Liver (tissue), 9 donors: ENCODE measurements around the gene DCDC2B. TPM values are rescaled to one million over a fixed set of nuclear protein-coding genes. Genes with fewer than 3 reads are reported as not detected.

ENCODE experiments used
- DNase-seq: peaks from one replicate; pipeline ENCODE4 v3.0.0-alpha.2; 2017; ENCODE audit warnings: low spot score
- H3K27ac ChIP-seq, 2 donors: one replicate each; pipeline ENCODE4 v1.7.0; 2013; ENCODE audit warnings: inconsistent platforms in 2 of 2, low read length in 2 of 2, control low read depth in 1 of 2, low read depth in 1 of 2, mild to moderate bottlenecking in 1 of 2
- H3K27me3 ChIP-seq, 4 donors: one replicate each; pipeline versions ENCODE4 v1.6.1 to v1.7.0; 2013; ENCODE audit warnings: low read length in 3 of 4, inconsistent platforms in 1 of 4, mild to moderate bottlenecking in 1 of 4, moderate library complexity in 1 of 4; ENCODE audit not compliant: control insufficient read depth in 4 of 4, insufficient read depth in 4 of 4
- H3K36me3 ChIP-seq, 4 donors: one replicate each; pipeline versions ENCODE4 v1.6.1 to v1.7.0; 2013; ENCODE audit warnings: low read length in 3 of 4, mild to moderate bottlenecking in 3 of 4, low read depth in 1 of 4, moderate library complexity in 1 of 4; ENCODE audit not compliant: control insufficient read depth in 4 of 4, insufficient read depth in 3 of 4
- H3K4me1 ChIP-seq, 4 donors: one replicate each; pipeline versions ENCODE4 v1.6.1 to v1.7.0; 2013; ENCODE audit warnings: low read length in 3 of 4, mild to moderate bottlenecking in 3 of 4, moderate library complexity in 1 of 4; ENCODE audit not compliant: control insufficient read depth in 4 of 4, insufficient read depth in 4 of 4
- H3K4me3 ChIP-seq, 3 donors: one replicate each; pipeline versions ENCODE4 v1.6.1 to v1.7.0; 2013; ENCODE audit warnings: low read length in 3 of 3, control low read depth in 1 of 3, low read depth in 1 of 3, mild to moderate bottlenecking in 1 of 3
- H3K9ac ChIP-seq, 2 donors: one replicate each; pipeline ENCODE4 v1.7.0; 2013; ENCODE audit warnings: low read length in 2 of 2, mild to moderate bottlenecking in 2 of 2, moderate library complexity in 2 of 2, control low read depth in 1 of 2, low read depth in 1 of 2
- H3K9me3 ChIP-seq, 4 donors: one replicate each; pipeline versions ENCODE4 v1.6.1 to v1.7.0; 2013; ENCODE audit warnings: low read length in 3 of 4; ENCODE audit not compliant: control insufficient read depth in 4 of 4
- EGR1 ChIP-seq, 2 donors: IDR thresholded peaks; 2 replicates each; pipeline ENCODE4 v1.6.1; 2016 to 2018; ENCODE audit warnings: antibody characterized with exemption in 2 of 2, low read depth in 2 of 2
- FOXA1 ChIP-seq: IDR thresholded peaks from 2 replicates; pipeline ENCODE4 v1.6.1; 2016; ENCODE audit warnings: antibody characterized with exemption
- FOXA2 ChIP-seq: IDR thresholded peaks from 2 replicates; pipeline ENCODE4 v1.6.1; 2016; ENCODE audit warnings: antibody characterized with exemption
- GABPA ChIP-seq, 2 donors: IDR thresholded peaks in 1 of 2; conservative IDR thresholded peaks in 1 of 2; 2 replicates each; pipeline ENCODE4 v1.6.1; 2016; ENCODE audit warnings: antibody characterized with exemption in 2 of 2, mild to moderate bottlenecking in 1 of 2, moderate library complexity in 1 of 2
- HNF4A ChIP-seq, 2 donors: conservative IDR thresholded peaks; 2 replicates each; pipeline ENCODE4 v1.6.1; 2016; ENCODE audit warnings: antibody characterized with exemption in 2 of 2, mild to moderate bottlenecking in 2 of 2
- HNF4G ChIP-seq: IDR thresholded peaks from 2 replicates; pipeline ENCODE4 v1.6.1; 2016; ENCODE audit warnings: antibody characterized with exemption
- JUND ChIP-seq, 2 donors: IDR thresholded peaks; 2 replicates each; pipeline ENCODE4 v1.6.1; 2016; ENCODE audit warnings: antibody characterized with exemption in 2 of 2
- NR2F2 ChIP-seq: IDR thresholded peaks from 2 replicates; pipeline ENCODE4 v1.6.1; 2016; ENCODE audit warnings: antibody characterized with exemption
- RAD21 ChIP-seq, 2 donors: IDR thresholded peaks; 2 replicates each; pipeline ENCODE4 v1.6.1; 2016; ENCODE audit warnings: antibody characterized with exemption in 2 of 2, mild to moderate bottlenecking in 2 of 2
- RXRA ChIP-seq, 2 donors: IDR thresholded peaks; 2 replicates each; pipeline ENCODE4 v1.6.1; 2017 to 2018; ENCODE audit warnings: antibody characterized with exemption in 2 of 2, mild to moderate bottlenecking in 1 of 2
- SP1 ChIP-seq: IDR thresholded peaks from 2 replicates; pipeline ENCODE4 v1.6.1; 2018; ENCODE audit warnings: antibody characterized with exemption, mild to moderate bottlenecking
- TAF1 ChIP-seq: conservative IDR thresholded peaks from 2 replicates; pipeline ENCODE4 v1.6.1; 2016; ENCODE audit warnings: antibody characterized with exemption, mild to moderate bottlenecking
- YY1 ChIP-seq: IDR thresholded peaks from 2 replicates; pipeline ENCODE4 v1.6.1; 2016; ENCODE audit warnings: antibody characterized with exemption, mild to moderate bottlenecking
- WGBS: extraction: QIAGEN DNeasy Blood & Tissue Kit; methylation state at CpG from one replicate; pipeline ENCODE4 v1.1.7; 2013; 5-methylcytosine and 5-hydroxymethylcytosine counted together
- polyA plus RNA-seq, 2 donors: library from polyadenylated mRNA; stranded (reverse) in 1 of 2; unstranded in 1 of 2; fragments of 200-250 nt in 1 of 2; fragments of >200 nt in 1 of 2; fragmentation: Nextera tagmentation in 1 of 2; extraction: Ambion mirVana in 1 of 2; gene quantifications; one replicate each; pipeline versions ENCODE4 v1.2.1 to v1.2.3, GENCODE V29; 2013 to 2015
- total RNA-seq, 2 donors: library from RNA; depleted of rRNA; stranded (reverse); fragments of >200 nt; gene quantifications; one replicate each; pipeline ENCODE4 v1.2.3, GENCODE V29; 2014
- TF ChIP-seq, protein P1 (sequence below): IDR thresholded peaks from 2 replicates; pipeline ENCODE4 v1.6.1; 2016; ENCODE audit warnings: antibody characterized with exemption
- TF ChIP-seq, protein P2 (sequence below): IDR thresholded peaks from 2 replicates; pipeline ENCODE4 v1.6.1; 2016; ENCODE audit warnings: antibody characterized with exemption
- TF ChIP-seq, protein P3 (sequence below): IDR thresholded peaks from 2 replicates; pipeline ENCODE4 v1.6.1; 2016; ENCODE audit warnings: antibody characterized with exemption
- TF ChIP-seq, protein P4 (sequence below): IDR thresholded peaks from 2 replicates; pipeline ENCODE4 v1.6.1; 2016; ENCODE audit warnings: antibody characterized with exemption, mild to moderate bottlenecking
- TF ChIP-seq, protein P5 (sequence below): fragments of 150-350 bp; IDR thresholded peaks from 2 replicates; pipeline ENCODE4 v1.5.1; 2017; ENCODE audit warnings: improper control_type of control experiment, low read depth, low read length; ENCODE audit not compliant: missing input control
- donor health status: healthy.
- donor health status: healthy.
- donor health status: healthy.
- donor health status: healthy.
- donor health status: healthy.

DCDC2B gene
- total and polyA plus RNA-seq, 4 donors = 0.08 TPM; not detected in 3

DNA sequence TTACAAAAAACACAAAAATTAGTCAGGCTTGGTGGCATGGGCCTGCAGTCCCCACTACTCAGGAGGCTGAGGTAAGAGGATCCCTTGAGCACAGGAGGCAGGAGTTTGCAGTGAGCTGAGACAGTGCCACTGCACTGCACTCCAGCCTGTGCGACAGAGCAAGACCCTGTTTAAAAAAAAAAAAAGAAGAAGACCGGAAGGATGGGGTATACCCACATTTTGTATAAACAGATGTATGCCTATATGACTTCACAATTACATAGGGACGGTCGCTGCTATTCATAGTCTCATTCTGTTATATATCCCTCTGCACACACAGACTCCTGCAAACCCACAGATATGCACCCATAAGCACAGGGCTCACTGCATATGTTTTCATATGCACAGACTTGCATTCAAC is 54.9 kb downstream of the DCDC2B start:
- Histone ChIP-seq H3K4me1 (no peaks in the 10 kb centered on the region), H3K27ac (no peak overlapping the region), H3K36me3 (no peaks in the 10 kb centered on the region), H3K9ac (no peak overlapping the region), H3K4me3 (no peak overlapping the region), H3K27me3 (no peaks in the 10 kb centered on the region), H3K9me3 (no peaks in the 10 kb centered on the region)
- DNase-seq = no peak
- no peak for TF ChIP-seq RAD21 (IDR thresholded peaks at IDR 0.05)
- no peak for TF ChIP-seq TAF1
- TF ChIP-seq GABPA (IDR thresholded peaks at IDR 0.05 in 1 of 2, conservative IDR thresholded peaks at IDR 0.05 in 1 of 2) = no peak
- no peak for TF ChIP-seq RXRA (IDR thresholded peaks at IDR 0.05)
- TF ChIP-seq HNF4A (conservative IDR thresholded peaks at IDR 0.05) = no peak
- TF ChIP-seq, protein P1, sequence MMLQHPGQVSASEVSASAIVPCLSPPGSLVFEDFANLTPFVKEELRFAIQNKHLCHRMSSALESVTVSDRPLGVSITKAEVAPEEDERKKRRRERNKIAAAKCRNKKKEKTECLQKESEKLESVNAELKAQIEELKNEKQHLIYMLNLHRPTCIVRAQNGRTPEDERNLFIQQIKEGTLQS = no peak
- TF ChIP-seq, protein P2, sequence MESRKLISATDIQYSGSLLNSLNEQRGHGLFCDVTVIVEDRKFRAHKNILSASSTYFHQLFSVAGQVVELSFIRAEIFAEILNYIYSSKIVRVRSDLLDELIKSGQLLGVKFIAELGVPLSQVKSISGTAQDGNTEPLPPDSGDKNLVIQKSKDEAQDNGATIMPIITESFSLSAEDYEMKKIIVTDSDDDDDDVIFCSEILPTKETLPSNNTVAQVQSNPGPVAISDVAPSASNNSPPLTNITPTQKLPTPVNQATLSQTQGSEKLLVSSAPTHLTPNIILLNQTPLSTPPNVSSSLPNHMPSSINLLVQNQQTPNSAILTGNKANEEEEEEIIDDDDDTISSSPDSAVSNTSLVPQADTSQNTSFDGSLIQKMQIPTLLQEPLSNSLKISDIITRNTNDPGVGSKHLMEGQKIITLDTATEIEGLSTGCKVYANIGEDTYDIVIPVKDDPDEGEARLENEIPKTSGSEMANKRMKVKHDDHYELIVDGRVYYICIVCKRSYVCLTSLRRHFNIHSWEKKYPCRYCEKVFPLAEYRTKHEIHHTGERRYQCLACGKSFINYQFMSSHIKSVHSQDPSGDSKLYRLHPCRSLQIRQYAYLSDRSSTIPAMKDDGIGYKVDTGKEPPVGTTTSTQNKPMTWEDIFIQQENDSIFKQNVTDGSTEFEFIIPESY = no peak
- TF ChIP-seq HNF4G = no peak
- TF ChIP-seq NR2F2 = no peak
- no peak for TF ChIP-seq FOXA2
- no peak for TF ChIP-seq FOXA1
- TF ChIP-seq, protein P3, sequence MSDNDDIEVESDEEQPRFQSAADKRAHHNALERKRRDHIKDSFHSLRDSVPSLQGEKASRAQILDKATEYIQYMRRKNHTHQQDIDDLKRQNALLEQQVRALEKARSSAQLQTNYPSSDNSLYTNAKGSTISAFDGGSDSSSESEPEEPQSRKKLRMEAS = no peak
- no peak for TF ChIP-seq YY1
- no peak for TF ChIP-seq SP1
- TF ChIP-seq, protein P4, sequence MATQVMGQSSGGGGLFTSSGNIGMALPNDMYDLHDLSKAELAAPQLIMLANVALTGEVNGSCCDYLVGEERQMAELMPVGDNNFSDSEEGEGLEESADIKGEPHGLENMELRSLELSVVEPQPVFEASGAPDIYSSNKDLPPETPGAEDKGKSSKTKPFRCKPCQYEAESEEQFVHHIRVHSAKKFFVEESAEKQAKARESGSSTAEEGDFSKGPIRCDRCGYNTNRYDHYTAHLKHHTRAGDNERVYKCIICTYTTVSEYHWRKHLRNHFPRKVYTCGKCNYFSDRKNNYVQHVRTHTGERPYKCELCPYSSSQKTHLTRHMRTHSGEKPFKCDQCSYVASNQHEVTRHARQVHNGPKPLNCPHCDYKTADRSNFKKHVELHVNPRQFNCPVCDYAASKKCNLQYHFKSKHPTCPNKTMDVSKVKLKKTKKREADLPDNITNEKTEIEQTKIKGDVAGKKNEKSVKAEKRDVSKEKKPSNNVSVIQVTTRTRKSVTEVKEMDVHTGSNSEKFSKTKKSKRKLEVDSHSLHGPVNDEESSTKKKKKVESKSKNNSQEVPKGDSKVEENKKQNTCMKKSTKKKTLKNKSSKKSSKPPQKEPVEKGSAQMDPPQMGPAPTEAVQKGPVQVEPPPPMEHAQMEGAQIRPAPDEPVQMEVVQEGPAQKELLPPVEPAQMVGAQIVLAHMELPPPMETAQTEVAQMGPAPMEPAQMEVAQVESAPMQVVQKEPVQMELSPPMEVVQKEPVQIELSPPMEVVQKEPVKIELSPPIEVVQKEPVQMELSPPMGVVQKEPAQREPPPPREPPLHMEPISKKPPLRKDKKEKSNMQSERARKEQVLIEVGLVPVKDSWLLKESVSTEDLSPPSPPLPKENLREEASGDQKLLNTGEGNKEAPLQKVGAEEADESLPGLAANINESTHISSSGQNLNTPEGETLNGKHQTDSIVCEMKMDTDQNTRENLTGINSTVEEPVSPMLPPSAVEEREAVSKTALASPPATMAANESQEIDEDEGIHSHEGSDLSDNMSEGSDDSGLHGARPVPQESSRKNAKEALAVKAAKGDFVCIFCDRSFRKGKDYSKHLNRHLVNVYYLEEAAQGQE = no peak
- TF ChIP-seq, protein P5, sequence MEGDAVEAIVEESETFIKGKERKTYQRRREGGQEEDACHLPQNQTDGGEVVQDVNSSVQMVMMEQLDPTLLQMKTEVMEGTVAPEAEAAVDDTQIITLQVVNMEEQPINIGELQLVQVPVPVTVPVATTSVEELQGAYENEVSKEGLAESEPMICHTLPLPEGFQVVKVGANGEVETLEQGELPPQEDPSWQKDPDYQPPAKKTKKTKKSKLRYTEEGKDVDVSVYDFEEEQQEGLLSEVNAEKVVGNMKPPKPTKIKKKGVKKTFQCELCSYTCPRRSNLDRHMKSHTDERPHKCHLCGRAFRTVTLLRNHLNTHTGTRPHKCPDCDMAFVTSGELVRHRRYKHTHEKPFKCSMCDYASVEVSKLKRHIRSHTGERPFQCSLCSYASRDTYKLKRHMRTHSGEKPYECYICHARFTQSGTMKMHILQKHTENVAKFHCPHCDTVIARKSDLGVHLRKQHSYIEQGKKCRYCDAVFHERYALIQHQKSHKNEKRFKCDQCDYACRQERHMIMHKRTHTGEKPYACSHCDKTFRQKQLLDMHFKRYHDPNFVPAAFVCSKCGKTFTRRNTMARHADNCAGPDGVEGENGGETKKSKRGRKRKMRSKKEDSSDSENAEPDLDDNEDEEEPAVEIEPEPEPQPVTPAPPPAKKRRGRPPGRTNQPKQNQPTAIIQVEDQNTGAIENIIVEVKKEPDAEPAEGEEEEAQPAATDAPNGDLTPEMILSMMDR = no peak
- TF ChIP-seq EGR1 (IDR thresholded peaks at IDR 0.05; ENCODE audit: low read depth in 2 of 2) = no peak
- TF ChIP-seq JUND (IDR thresholded peaks at IDR 0.05) = no peak
- 88% methylated on average over 4 of the region's 4 CpGs for WGBS

Other genes with a start within 250 kb of the DCDC2B start
- gene KHDRBS1, start 195.2 kb upstream of the DCDC2B start, total RNA-seq = 10 to 100 TPM; 21.7 to 37.6 TPM
- gene KHDRBS1, start 195.2 kb upstream of the DCDC2B start, polyA plus RNA-seq = 10 to 100 TPM; 14.6 to 27.3 TPM
- 1 to 10 TPM; 3.0 to 4.3 TPM for gene TMEM39B, start 136.2 kb upstream of the DCDC2B start, total RNA-seq
- gene TMEM39B, start 136.2 kb upstream of the DCDC2B start, polyA plus RNA-seq = 1 to 10 TPM; 7.6 to 8.1 TPM
- gene KPNA6, start 101.0 kb upstream of the DCDC2B start, total RNA-seq = 10 to 100 TPM; 22.8 to 23.2 TPM
- 10 to 100 TPM in 1 of 2 donors, 1 to 10 TPM in 1; 9.3 to 10.6 TPM for gene KPNA6, start 101.0 kb upstream of the DCDC2B start, polyA plus RNA-seq
- 10 to 100 TPM; 31.7 to 46.7 TPM for gene TXLNA, start 29.4 kb upstream of the DCDC2B start, total RNA-seq
- gene TXLNA, start 29.4 kb upstream of the DCDC2B start, polyA plus RNA-seq = 10 to 100 TPM; 17.9 to 26.1 TPM
- 10 to 100 TPM in 1 of 2 donors, under 1 TPM in 1; 0.75 to 20.6 TPM for gene CCDC28B, start 8.5 kb upstream of the DCDC2B start, total RNA-seq
- 1 to 10 TPM in 1 of 2 donors, under 1 TPM in 1; 0.91 to 1.2 TPM for gene CCDC28B, start 8.5 kb upstream of the DCDC2B start, polyA plus RNA-seq
- gene IQCC, start 3.4 kb upstream of the DCDC2B start, total RNA-seq = 1 to 10 TPM in 1 of 2 donors, under 1 TPM in 1; 0.42 to 2.3 TPM
- gene IQCC, start 3.4 kb upstream of the DCDC2B start, polyA plus RNA-seq = under 1 TPM; 0.48 to 0.74 TPM
- 1 to 10 TPM; 5.9 to 6.8 TPM for gene TMEM234, start 13.3 kb downstream of the DCDC2B start, total RNA-seq
- gene TMEM234, start 13.3 kb downstream of the DCDC2B start, polyA plus RNA-seq = 1 to 10 TPM; 5.4 to 6.3 TPM
- gene EIF3I, start 13.3 kb downstream of the DCDC2B start, total RNA-seq = 100 to 1,000 TPM in 1 of 2 donors, 10 to 100 TPM in 1; 93.0 to 114 TPM
- gene EIF3I, start 13.3 kb downstream of the DCDC2B start, polyA plus RNA-seq = 100 to 1,000 TPM in 1 of 2 donors, 10 to 100 TPM in 1; 75.0 to 106 TPM
- 1 to 10 TPM in 1 of 2 donors, under 1 TPM in 1; 0.47 to 2.8 TPM for gene FAM167B, start 38.1 kb downstream of the DCDC2B start, total RNA-seq
- gene FAM167B, start 38.1 kb downstream of the DCDC2B start, polyA plus RNA-seq = 1 to 10 TPM; 4.8 to 9.2 TPM
- gene LCK, start 42.2 kb downstream of the DCDC2B start, total RNA-seq = 1 to 10 TPM in 1 of 2 donors, under 1 TPM in 1; 0.93 to 3.8 TPM
- 1 to 10 TPM; 1.2 to 1.3 TPM for gene LCK, start 42.2 kb downstream of the DCDC2B start, polyA plus RNA-seq
- 10 to 100 TPM; 57.3 to 58.1 TPM for gene HDAC1, start 83.0 kb downstream of the DCDC2B start, total RNA-seq
- 10 to 100 TPM; 32.1 to 33.1 TPM for gene HDAC1, start 83.0 kb downstream of the DCDC2B start, polyA plus RNA-seq
- 10 to 100 TPM; 13.0 to 20.3 TPM for gene MARCKSL1, start 127.1 kb downstream of the DCDC2B start, total RNA-seq
- 10 to 100 TPM; 16.6 to 29.5 TPM for gene MARCKSL1, start 127.1 kb downstream of the DCDC2B start, polyA plus RNA-seq
- gene FAM229A, start 153.4 kb downstream of the DCDC2B start, total RNA-seq = 1 to 10 TPM; 2.4 to 3.3 TPM
- 1 to 10 TPM; 1.6 to 1.8 TPM for gene FAM229A, start 153.4 kb downstream of the DCDC2B start, polyA plus RNA-seq
- gene TSSK3, start 153.4 kb downstream of the DCDC2B start, total RNA-seq = under 1 TPM in 1 of 2 donors, not detected in 1; 0.50 TPM
- gene TSSK3, start 153.4 kb downstream of the DCDC2B start, polyA plus RNA-seq = under 1 TPM in 1 of 2 donors, not detected in 1; 0.14 TPM
- 10 to 100 TPM; 62.5 to 65.9 TPM for gene BSDC1, start 185.4 kb downstream of the DCDC2B start, total RNA-seq
- gene BSDC1, start 185.4 kb downstream of the DCDC2B start, polyA plus RNA-seq = 10 to 100 TPM; 40.0 to 41.4 TPM